Colon (tissue), 2 donors: ENCODE measurements around the gene CRAMP1.

ENCODE experiments used
- FAIRE-seq: peaks from 2 replicates; lab custom pipeline; 2012; peaks lifted over from hg19 to GRCh38; lab: Jason Lieb, UNC
- donor health status: control.
- donor health status: control.

The CRAMP1 gene

DNA sequence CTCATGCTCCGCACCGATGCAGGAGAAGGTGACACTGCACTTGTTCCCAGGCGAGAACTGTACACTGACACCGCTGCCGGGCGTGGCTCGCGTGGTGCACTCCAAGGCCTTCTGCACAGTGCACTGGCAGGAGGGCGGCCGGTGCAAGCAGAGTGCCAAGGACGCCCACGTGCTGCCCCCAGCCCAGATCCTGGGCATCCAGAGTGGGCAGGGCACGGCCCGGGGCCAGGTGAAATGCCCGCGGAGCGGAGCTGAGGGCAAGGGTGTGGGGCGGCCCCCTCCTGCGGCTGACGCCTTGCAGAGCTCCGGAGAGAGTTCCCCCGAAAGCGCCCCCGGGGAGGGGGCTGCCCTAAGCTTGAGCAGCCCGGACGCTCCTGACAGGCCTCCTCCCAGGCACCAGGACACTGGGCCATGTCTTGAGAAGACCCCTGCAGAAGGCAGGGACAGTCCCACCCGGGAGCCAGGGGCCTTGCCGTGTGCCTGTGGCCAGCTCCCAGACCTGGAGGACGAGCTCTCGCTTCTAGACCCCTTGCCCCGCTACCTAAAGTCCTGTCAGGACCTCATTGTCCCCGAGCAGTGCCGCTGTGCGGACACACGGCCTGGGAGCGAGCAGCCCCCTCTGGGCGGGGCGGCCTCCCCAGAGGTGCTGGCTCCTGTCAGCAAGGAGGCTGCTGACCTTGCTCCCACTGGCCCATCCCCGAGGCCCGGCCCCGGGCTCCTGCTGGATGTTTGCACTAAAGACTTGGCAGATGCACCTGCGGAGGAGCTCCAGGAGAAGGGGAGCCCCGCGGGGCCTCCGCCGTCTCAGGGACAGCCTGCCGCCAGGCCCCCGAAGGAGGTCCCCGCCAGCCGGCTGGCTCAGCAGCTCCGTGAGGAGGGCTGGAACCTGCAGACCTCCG, 44.0 kb downstream of the CRAMP1 start:
- FAIRE-seq = no peak

DNA sequence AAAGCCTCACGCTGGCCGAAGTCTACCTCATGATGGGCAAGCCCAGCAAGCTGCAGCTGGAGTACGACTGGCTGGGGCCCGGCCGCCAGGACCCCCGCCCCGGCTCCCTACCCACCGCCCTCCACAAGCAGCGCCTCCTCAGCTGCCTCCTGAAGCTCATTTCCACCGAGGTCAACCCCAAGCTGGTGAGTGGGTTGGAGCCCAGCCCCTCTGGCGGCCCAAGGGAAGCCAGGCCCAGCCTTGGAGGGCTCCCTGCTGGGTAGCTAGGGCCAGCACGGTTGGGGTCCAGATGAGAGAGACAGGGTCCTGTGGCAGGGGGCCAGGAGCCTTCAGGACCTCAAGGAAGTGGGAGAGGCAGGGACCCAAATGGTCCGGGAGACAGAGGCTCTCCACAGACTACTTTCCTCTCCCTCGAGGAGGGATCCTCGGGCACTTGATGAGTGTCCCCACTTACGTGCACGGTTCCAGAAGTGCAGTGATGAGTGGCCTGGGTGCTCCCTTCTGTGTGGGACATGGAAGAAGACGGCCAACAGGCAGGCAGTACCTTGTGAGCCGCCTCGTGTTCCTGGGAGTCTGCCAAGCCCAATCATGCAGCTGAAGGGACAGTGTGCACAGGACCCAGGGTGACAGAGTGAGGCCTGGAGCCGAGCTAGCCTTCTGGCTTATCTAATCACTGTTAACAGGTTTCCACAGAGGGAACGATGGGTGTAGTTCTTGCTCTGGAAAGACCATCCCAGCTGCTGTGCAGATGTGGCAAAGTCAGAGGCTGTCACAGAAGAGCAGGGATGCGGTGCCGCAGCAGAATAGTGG, 44.9 kb downstream of the CRAMP1 start:
- FAIRE-seq = no peak

- FAIRE-seq = no peak
These were observed 45.7 kb downstream of the CRAMP1 start for GRCh38 chr16:1657841-1658240.

DNA sequence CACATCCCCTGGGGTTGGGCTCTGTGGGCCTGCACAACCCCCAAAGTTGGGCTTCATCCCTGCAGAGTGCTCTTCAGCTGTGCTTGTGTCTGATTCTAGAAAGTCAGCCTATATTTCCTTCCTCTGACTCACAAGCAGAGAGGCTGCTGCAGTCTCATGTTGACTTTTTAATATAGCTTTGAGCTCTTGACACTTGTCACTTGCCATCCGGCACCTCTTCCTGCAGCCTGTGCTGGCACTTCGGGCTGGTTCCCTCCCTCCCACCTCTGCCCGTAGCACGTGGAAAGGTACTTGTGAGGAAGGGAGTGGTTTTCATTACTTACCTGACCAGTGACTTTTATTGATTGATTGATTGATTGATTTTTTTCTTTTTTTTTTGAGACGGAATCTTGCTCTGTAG, 46.9 kb downstream of the CRAMP1 start:
- no peak for FAIRE-seq

GRCh38 chr16:1661826-1662225, 49.7 kb downstream of the CRAMP1 start:
- FAIRE-seq = no peak

DNA sequence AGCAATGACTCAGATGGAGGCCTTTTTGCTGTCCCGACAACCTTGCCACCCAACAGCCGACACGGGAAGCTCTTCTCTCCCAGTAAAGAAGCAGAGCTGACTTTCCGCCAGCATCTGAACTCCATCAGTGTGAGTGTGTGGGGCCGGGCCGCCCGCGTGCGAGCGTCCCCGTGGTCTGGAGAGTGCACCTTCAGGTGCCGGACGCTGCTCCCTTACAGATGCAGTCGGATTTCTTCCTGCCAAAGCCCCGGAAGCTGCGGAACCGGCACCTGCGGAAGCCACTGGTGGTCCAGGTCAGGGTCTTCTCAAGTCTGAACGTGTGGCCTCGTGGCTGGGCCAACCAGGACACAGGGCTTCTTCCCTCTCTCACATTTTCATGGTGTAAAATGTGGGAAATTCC, 50.4 kb downstream of the CRAMP1 start:
- FAIRE-seq = no peak

DNA sequence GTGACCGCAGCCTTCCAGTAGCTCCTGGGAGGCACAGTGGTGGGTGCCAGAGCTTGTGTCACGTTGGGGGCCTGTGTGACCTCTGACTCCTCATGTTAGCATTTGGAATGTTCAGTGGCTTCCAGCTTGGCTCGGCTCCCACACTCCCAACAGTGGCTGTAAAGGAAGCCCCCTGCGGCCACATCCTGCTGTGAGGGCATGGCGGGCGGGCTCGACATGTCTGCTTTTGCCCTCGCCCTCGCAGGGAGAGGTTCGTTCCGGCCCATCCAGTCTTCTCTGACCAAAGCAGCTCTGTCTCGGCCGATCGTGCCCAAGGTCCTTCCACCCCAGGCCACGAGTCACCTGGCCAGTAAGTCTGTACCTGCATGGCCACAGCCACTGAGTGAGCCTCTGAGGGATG, 53.7 kb downstream of the CRAMP1 start:
- no peak for FAIRE-seq

GRCh38 chr16:1666316-1666715, 54.2 kb downstream of the CRAMP1 start:
- no peak for FAIRE-seq

- no peak for FAIRE-seq
These were observed 55.1 kb downstream of the CRAMP1 start for GRCh38 chr16:1667271-1667670.

GRCh38 chr16:1667916-1668315, 55.8 kb downstream of the CRAMP1 start:
- no peak for FAIRE-seq

DNA sequence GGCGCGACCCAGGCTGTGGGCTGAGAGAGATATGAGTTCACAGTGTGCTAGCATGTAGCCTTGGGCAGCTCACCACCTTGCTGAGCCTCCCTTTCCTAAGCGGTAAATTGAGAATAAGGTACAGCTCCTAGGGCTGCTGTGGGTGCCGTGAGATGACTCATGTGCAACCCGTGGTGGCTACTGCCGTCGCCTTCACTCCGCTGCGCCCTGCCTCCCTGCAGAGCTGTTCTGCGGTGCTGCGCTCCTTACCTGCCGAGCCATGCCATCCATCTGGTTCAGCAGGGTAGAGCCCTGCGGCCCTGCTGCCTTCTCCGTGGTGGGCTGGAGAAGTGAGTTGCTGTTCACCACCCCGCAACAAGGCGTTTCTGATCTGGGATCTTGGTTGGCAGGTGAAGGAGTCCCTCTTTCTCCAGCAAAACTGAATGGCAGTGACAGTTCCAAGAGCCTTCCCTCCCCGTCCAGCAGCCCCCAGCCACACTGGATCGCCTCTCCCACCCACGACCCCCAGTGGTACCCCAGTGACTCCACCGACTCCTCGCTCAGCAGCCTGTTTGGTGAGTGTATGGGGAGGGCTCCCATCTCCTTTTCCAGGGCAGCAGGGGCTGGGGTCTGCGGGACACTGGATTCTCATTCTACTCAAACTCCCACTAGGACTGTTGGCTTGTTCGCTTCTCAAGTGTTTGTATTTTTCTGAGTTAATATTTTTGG, 56.6 kb downstream of the CRAMP1 start:
- FAIRE-seq = no peak

- no peak for FAIRE-seq
These were observed 57.5 kb downstream of the CRAMP1 start for GRCh38 chr16:1669698-1670097.

GRCh38 chr16:1670371-1670770, 58.2 kb downstream of the CRAMP1 start:
- no peak for FAIRE-seq

- no peak for FAIRE-seq
These were observed 58.7 kb downstream of the CRAMP1 start for GRCh38 chr16:1670866-1671265.

- FAIRE-seq = no peak
These were observed 61.4 kb downstream of the CRAMP1 start for GRCh38 chr16:1673424-1674151.

- FAIRE-seq = no peak
These were observed 62.1 kb downstream of the CRAMP1 start for GRCh38 chr16:1674306-1674705.

DNA sequence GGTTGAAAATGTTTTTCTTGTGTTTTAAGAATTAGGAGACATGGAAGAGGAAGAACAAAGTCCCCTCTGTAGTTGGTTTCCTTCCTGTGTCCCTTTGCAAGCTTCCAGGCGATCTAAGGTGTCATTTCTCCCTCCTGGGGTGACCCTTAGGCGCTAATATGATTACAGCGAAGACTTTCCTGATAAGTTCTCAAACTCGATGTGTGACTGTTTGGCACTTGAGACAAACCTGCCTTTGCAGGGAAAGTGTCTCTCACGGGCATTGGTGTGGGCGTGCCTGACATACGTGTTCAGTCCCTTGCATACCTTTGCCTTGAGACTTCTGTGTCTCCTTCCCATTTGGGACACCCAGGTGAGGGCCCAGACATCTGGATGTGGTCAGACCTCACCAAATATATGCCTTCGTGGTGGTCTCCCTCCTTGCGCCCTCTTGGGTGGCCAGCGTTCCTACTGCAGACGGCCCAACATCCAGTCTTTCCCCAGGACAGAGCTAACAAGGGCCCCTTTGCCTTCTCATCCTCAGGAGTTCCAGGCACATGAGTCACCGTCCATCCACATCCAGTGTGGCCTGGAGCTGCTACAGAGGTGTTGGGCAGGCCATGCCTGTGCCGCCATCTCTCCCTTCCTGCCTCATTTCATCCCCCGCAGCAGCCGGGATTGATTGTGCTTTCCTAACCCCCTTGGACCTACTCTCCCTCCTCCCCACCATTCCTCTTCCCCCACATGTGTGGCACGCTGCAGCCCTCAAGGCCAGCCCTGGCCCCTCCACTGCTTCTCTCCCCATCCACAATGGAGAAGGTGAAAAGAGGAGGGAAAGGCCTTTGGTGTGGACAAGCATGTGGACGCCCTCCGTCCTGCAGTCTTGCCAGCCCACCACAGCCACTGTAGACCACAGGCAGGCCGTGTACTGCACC, 62.8 kb downstream of the CRAMP1 start:
- no peak for FAIRE-seq

DNA sequence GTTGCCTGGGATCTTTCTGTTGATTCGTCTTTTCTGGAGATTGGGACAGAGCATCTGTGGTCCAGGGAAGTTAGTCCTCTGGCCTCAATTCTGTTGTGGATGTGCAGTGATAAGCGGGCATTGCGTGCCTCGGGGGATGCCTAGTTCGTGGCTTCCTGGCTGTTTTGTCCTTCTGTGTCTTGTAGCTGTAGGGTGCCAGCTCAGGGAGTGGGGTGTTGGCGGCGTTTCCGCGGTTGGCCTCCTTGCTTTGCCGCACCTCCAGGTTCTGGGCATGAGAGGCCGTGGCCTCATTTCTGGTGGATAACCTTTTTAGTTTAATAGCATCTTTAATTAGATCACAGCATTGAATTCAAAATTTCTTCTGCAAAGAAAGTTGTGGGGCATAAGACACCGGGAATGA, 64.5 kb downstream of the CRAMP1 start:
- no peak for FAIRE-seq

- no peak for FAIRE-seq
These were observed 65.2 kb downstream of the CRAMP1 start for GRCh38 chr16:1677339-1677738.

DNA sequence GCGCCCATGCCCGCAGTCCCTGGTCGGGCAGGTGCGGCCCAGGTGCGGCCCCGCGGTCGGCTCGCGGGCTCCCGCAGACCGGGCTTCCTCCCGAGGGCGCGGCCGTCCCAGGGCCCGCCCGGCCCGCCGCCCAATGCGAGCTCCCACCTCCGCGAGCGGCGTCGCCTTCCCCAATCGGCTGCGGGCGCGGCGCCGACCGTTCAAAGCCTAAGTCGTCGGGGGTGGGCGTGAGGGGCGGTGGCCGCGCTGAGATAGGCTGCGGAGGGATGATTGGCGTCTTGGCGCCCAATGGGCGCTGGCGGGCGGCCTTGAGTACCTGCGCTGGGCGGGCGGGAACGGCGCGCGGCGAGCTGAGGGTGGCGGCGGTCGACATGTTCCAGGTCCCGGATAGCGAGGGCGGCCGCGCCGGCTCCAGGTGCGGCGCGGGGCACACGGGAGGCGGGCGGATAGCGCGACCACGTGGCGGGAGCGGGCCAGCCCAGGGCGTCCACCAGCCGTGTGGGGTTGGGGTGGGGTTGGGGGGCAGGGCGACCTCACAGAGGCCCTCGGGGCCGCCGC, 65.9 kb downstream of the CRAMP1 start, which contains the start of gene JPT2:
Gene JPT2, plus strand, starts transcription at position 338 of the 558 bp plus-strand sequence. Its CDS starts 34 bp downstream, at position 372.
- no peak for FAIRE-seq
